LNCAP (cell line): ENCODE measurements around the gene TSR1.

Experiments
- CTCF ChIP-seq: fragments of 450-650 bp; IDR thresholded peaks from 2 replicates; pipeline ENCODE4 v1.5.1; 2017; ENCODE audit warnings: mild to moderate bottlenecking

TSR1 gene

GRCh38 chr17:2362016-2362415 lies 25.8 kb upstream of the TSR1 start:
- no peak for TF ChIP-seq CTCF

- no peak for TF ChIP-seq CTCF
Measured at GRCh38 chr17:2361010-2361760, 24.9 kb upstream of the TSR1 start.

- TF ChIP-seq CTCF: no peak
Measured at GRCh38 chr17:2357931-2358434, 21.7 kb upstream of the TSR1 start.

- no peak for TF ChIP-seq CTCF
Measured at GRCh38 chr17:2357237-2357636, 21.0 kb upstream of the TSR1 start.

- no peak for TF ChIP-seq CTCF
Measured at GRCh38 chr17:2354311-2354710, 18.1 kb upstream of the TSR1 start.

GRCh38 chr17:2351269-2351668 lies 15.0 kb upstream of the TSR1 start:
- no peak for TF ChIP-seq CTCF

GRCh38 chr17:2347805-2348685 lies 11.8 kb upstream of the TSR1 start:
- no peak for TF ChIP-seq CTCF
